HuH-7.5 (cell line): ENCODE data around the gene CADM4.
A peak's percentile ranks its signal among the peaks of the same experiment; 100 is the strongest.

Source experiments
- DNase-seq: peaks from one replicate; pipeline ENCODE4 v3.0.0; 2011; ENCODE audit warnings: low spot score

Gene CADM4

DNA sequence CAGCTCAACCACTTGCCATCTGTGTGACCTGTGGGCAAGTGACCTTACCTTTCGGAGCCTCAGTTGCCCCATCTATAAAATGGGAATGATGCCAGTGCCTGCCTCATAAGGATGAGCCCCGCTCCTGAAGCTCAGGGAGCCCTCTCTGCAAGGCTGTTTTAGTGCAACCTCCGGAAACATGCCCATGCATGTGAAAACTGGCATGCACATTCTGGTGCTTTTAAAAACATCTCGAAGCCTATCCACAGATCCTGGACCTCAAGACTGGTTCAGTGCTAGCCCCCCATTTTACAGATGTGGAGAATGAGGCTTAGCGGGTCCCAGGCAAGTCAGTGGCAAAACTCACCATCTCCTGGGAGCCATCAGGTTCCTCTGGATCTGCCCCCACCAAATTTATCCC lies 5.6 kb downstream of the CADM4 start:
- no peak for DNase-seq

DNA sequence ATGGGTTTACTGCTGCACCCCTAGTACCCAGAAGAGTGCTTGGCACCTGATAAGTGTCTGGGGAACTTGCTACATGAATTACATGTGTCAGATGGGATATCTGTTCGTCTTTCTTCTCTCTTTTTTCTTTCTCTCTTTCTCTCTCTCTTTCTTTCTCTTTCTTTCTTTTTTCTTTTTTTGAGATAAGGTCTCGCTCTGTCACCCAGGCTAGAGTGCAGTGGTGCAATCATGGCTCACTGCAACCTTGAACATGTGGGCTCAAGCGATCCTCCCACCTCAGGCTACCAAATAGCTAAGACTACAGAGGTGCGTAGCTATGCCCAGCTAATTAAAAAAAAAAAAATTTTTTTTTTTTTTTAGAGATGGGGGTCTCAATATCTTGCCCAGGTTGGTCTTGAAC lies 6.1 kb downstream of the CADM4 start:
- no peak for DNase-seq

DNA sequence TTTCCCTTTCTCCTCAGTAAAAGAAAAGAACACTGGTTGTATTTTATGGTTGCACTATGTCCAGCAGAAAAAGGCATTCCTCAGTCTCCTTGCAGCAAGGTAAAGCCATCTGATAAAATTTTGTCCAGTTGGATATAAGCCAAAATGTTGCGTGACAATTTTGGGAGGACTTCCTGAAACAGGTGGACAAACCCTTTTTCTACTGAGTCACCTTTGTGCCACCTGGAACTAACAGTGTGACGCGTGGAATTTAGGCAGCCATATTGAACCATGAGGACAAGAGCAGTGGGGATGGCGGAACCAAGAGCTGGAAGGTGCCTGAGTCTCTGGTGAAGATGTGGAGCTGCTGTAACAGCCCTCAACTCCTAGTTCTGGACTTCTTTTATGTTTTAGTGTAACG lies 8.2 kb downstream of the CADM4 start:
- DNase-seq, result no peak

- no peak for DNase-seq
Observed at GRCh38 chr19:43628646-43629326, 10.9 kb downstream of the CADM4 start.

GRCh38 chr19:43626838-43627237 lies 12.8 kb downstream of the CADM4 start:
- no peak for DNase-seq

- no peak for DNase-seq
Observed at GRCh38 chr19:43625918-43626579, 13.6 kb downstream of the CADM4 start.

DNA sequence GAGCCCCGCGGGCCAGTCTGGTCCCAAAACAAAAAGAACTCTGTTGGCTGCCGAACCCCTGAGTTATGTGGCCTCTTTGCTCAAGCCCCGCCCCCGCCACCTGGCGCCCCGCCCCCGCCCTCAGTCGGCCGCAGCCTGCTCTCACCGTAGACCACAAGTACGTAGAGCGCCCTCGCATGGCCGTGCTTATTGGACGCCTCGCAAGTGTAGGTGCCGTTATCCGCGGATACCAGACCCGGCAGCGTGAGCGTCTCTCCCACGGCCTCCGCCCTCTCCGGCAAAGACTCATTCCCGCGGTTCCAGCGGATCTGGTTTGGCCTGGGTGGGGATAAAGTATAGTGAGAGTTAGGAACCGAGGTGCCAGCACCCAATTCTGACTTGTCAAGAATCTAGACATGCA lies 14.7 kb downstream of the CADM4 start:
- DNase-seq, result no peak

GRCh38 chr19:43623889-43624670 lies 15.6 kb downstream of the CADM4 start:
- DNase-seq, result no peak

DNA sequence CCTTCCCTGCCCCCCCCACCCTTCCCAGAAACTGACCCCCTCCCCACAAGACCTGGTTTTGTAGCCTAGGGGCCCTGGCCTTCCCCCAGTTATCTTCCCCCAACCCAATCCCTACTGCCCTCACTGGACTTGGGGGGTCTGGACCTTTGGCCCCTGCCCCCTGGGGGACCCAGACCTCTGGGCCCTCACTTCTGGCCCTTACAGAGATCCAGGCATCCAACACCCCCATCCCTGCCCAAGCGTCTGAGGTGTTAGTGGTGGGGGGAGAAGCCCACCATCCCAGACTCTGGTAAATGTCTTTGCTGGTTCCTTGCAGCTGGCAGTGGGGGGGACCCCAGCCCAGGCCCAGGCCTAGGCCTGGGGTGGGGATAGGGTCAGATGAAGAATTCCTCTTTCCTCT lies 16.7 kb downstream of the CADM4 start:
- no peak for DNase-seq

DNA sequence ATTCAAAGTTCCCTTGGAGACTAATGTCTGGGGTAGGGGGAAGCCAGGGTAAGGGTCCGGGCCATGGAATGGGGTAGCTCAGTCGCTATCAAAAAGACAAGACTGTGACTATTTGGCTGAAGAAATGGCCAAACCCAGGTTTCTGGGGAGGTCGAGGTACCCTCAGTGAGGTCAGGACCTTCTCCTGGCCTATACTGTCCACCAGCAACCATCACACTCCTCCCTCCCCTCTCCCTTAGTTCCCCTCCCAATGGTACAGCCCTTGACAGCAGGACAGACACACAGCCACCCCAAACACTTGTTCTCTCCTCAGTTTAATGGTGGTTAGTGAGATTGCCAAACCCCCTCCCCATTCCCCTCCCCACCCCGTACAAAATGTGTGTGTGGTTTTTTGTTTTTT lies 17.6 kb downstream of the CADM4 start:
- DNase-seq, result no peak

- no peak for DNase-seq
Observed at GRCh38 chr19:43620061-43621001, 19.3 kb downstream of the CADM4 start.

DNA sequence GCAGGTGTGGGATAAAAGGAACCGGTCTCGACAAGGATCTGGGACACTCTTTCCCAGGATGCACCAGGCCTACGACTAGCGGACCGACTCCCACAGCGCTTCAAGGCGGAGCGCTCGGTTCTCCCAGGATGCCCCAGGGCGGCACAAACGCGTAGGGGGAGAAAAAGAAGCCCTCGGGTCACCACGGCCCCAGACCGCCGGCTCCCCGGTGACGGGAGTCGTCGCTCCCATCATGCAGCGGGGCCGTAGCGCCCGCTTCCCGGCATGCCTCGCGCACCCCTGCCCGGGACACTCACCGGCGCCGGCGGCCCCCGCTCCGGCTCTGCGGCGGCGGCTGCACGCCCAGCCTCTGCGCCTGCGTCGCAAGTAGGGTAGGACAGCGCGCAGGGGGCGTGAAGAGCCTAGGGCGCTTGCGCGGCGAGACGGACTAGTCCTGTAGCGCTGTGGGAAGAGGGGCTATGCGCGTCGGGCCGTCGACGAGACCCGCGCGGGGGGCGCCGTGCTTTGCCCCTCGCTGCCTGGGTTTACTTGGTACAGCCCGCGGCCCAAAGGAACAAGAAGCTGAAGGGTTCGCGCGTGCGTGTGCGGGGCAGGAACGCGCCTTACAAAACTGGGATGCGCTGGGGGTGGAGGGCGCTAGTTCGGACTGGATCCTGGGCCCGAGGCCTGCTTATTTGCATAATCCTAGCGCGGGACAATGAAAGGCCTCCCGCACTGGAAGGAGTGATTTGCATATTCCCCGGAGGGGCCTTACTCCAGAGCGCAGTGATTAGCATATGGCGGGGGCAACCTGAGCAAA lies 20.2 kb downstream of the CADM4 start, which contains the start of gene ZNF428:
ZNF428 (minus strand) TSS at position 368 of the 799 bp plus-strand sequence. CDS start 5,325 bp downstream, outside the sequence.
- peak; percentile 92 for DNase-seq

DNA sequence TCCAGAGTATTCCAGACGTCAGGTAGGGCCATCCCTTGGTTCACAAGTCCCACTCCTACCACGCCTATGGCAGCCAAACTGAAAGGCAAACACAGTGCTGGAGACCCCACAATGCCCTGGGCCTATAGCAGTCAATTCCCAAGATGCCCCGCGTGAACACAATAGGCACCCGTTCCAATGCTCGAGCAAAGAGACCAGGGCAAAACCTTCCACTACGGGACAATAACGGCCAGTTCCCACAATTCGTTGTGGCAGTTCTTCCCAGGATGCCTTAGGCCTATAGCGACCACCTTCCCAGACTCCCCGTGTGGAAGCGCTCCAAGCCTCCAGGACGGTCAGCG lies 20.8 kb downstream of the CADM4 start:
- peak; percentile 77 for DNase-seq

DNA sequence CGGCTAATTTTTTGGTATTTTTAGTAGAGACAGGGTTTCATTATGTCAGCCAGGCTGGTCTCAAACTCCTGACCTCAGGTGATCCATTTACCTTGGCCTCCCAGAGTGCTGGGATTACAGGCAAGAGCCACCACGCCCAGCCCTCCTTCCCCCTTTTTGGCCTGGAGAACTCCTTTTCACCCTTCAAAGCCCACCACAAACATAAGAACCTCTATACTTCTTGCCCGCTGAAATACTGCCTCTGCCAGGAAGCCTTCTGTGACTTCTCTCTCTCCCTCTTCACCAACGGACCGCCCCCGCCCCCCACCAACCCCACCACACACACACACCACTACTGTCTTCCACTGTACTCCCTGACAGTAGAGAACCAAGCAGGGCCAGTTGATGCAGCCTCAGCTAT lies 22.7 kb downstream of the CADM4 start:
- DNase-seq, result no peak

GRCh38 chr19:43616306-43616705 lies 23.3 kb downstream of the CADM4 start:
- DNase-seq, result no peak

DNA sequence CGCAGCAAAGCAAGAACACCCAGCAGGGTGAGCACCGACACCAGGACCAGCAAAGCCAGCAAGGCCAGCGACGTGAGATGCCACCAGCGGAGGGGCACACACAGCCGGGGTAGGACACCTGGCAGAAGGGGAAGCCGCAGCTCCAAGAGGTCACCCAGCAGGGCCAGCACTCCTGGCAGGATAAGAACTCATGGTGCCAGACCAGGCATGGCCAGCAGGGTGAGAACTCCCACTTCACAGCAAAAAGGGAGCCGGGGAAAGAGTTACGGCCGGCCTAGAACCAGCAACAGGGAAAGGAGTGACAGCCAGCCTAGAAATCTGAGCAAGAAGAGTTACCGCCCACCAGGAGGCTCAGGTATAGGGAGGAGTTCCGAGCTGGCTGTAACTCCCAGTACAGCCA lies 27.3 kb downstream of the CADM4 start:
- no peak for DNase-seq

- DNase-seq, result no peak
Observed at GRCh38 chr19:43611788-43612187, 27.9 kb downstream of the CADM4 start, which contains the start of gene SRRM5. SRRM5 (plus strand) TSS chr19:43612088; CDS start chr19:43612122, 34 bp downstream.

DNA sequence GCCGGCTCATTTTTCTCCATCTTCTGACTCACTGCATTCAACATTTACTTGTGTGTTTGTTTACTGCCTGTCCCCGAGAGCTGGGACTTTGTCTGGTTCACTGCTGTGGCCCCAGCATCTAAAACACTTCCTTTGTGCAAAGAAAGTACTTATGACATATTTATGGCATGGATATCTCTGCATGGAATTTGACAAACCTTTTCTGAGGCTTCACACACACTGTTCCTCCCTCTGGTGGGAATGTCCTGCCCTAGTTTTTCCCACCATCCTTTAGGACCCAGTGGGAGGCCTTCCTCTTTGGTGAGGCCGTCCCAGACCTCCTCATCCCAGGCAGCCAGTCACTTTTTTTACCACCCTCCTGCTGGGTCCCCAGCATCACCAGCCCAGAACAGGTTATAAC lies 29.2 kb downstream of the CADM4 start:
- no peak for DNase-seq

GRCh38 chr19:43609872-43610271 lies 29.8 kb downstream of the CADM4 start:
- no peak for DNase-seq

GRCh38 chr19:43607238-43608205 lies 32.1 kb downstream of the CADM4 start:
- DNase-seq, result no peak
